Embryonic facial prominence (tissue), 1 donor: Measurements from ENCODE around the gene PCDHA1.
"Not testable (repeated sequence)": the region's sequence is repeated elsewhere in the genome, so short reads cannot be mapped to it uniquely, and the experiment has no call there.

Source experiments
- DNase-seq: peaks from one replicate; pipeline ENCODE4 v3.0.0-alpha.2; 2016; ENCODE audit errors: extremely low spot score

The PCDHA1 gene

GRCh38 chr5:140785905-140786686 is at the start of gene PCDHA1:
PCDHA1 (plus strand) TSS chr5:140786140.
- no peak for DNase-seq

GRCh38 chr5:140737486-140737885 is 48.5 kb upstream of the PCDHA1 start:
- DNase-seq = no peak

GRCh38 chr5:140741967-140742366 is 44.0 kb upstream of the PCDHA1 start:
- DNase-seq = no peak

- DNase-seq = no peak
Observed at GRCh38 chr5:140753561-140753960, 32.4 kb upstream of the PCDHA1 start.

GRCh38 chr5:140764177-140764973 is 21.6 kb upstream of the PCDHA1 start:
- no peak for DNase-seq

GRCh38 chr5:140767444-140767843 is 18.5 kb upstream of the PCDHA1 start:
- DNase-seq = no peak

GRCh38 chr5:140780512-140780911 is 5.4 kb upstream of the PCDHA1 start:
- DNase-seq = no peak

GRCh38 chr5:140787422-140787821 is 1.5 kb downstream of the PCDHA1 start:
- DNase-seq = not testable (repeated sequence)

- DNase-seq = not testable (repeated sequence)
Observed at GRCh38 chr5:140787849-140788504, 2.0 kb downstream of the PCDHA1 start.

GRCh38 chr5:140791089-140791488 is 5.1 kb downstream of the PCDHA1 start:
- no peak for DNase-seq

- DNase-seq = no peak
Observed at GRCh38 chr5:140794595-140795258, 8.8 kb downstream of the PCDHA1 start, which contains the start of gene PCDHA2. PCDHA2 (plus strand) TSS chr5:140794852.

GRCh38 chr5:140795259-140795641 is 9.3 kb downstream of the PCDHA1 start:
- no peak for DNase-seq

GRCh38 chr5:140796072-140796717 is 10.3 kb downstream of the PCDHA1 start:
- not testable (repeated sequence) for DNase-seq

- no peak for DNase-seq
Observed at GRCh38 chr5:140796718-140797095, 10.8 kb downstream of the PCDHA1 start.

- no peak for DNase-seq
Observed at GRCh38 chr5:140800816-140801493, 15.0 kb downstream of the PCDHA1 start, which contains the start of gene PCDHA3. PCDHA3 (plus strand) TSS chr5:140801057.

- no peak for DNase-seq
Observed at GRCh38 chr5:140801494-140801841, 15.5 kb downstream of the PCDHA1 start.

- DNase-seq = not testable (repeated sequence)
Observed at GRCh38 chr5:140802381-140802780, 16.4 kb downstream of the PCDHA1 start.

- no peak for DNase-seq
Observed at GRCh38 chr5:140802781-140803271, 16.9 kb downstream of the PCDHA1 start.

GRCh38 chr5:140806834-140807775 is 21.2 kb downstream of the PCDHA1 start, which contains the start of gene PCDHA4:
PCDHA4 (plus strand) TSS chr5:140807068.
- no peak for DNase-seq
